PFSK-1 (cell line): ENCODE measurements around the gene UBAC2.

Experiments
- TAF1 ChIP-seq: IDR thresholded peaks from 2 replicates; pipeline ENCODE4 v1.6.1; 2012; ENCODE audit warnings: low read length, control low read depth, borderline replicate concordance; ENCODE audit not compliant: insufficient read depth
- TF ChIP-seq, protein P1 (sequence below), 2 experiments: IDR thresholded peaks; 2 replicates each; pipeline versions ENCODE4 v1.6.1 to v1.8.0; 2011 to 2012; ENCODE audit warnings: low read depth in 2 of 2, low read length in 2 of 2, control low read depth in 1 of 2, inconsistent platforms in 1 of 2, mild to moderate bottlenecking in 1 of 2, moderate library complexity in 1 of 2; ENCODE audit not compliant: insufficient read depth in 1 of 2

- TF ChIP-seq, protein P1, sequence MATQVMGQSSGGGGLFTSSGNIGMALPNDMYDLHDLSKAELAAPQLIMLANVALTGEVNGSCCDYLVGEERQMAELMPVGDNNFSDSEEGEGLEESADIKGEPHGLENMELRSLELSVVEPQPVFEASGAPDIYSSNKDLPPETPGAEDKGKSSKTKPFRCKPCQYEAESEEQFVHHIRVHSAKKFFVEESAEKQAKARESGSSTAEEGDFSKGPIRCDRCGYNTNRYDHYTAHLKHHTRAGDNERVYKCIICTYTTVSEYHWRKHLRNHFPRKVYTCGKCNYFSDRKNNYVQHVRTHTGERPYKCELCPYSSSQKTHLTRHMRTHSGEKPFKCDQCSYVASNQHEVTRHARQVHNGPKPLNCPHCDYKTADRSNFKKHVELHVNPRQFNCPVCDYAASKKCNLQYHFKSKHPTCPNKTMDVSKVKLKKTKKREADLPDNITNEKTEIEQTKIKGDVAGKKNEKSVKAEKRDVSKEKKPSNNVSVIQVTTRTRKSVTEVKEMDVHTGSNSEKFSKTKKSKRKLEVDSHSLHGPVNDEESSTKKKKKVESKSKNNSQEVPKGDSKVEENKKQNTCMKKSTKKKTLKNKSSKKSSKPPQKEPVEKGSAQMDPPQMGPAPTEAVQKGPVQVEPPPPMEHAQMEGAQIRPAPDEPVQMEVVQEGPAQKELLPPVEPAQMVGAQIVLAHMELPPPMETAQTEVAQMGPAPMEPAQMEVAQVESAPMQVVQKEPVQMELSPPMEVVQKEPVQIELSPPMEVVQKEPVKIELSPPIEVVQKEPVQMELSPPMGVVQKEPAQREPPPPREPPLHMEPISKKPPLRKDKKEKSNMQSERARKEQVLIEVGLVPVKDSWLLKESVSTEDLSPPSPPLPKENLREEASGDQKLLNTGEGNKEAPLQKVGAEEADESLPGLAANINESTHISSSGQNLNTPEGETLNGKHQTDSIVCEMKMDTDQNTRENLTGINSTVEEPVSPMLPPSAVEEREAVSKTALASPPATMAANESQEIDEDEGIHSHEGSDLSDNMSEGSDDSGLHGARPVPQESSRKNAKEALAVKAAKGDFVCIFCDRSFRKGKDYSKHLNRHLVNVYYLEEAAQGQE (IDR thresholded peaks at IDR 0.05; ENCODE audit: insufficient read depth in 1 of 2, low read depth in 2 of 2, low read length in 2 of 2), result no peak
- no peak for TF ChIP-seq TAF1
Measured at GRCh38 chr13:99426426-99426825, 225.8 kb downstream of the UBAC2 start.
